ENCODE measurements around the gene ADAMTS17. TPM values are rescaled to one million over a fixed set of nuclear protein-coding genes. Genes with fewer than 3 reads are reported as not detected.
A peak's percentile ranks its signal among the peaks of the same experiment; 100 is the strongest.

ADAMTS17 gene
- total RNA-seq, 1 experiment from 2014 or later, result 4.1 TPM

DNA sequence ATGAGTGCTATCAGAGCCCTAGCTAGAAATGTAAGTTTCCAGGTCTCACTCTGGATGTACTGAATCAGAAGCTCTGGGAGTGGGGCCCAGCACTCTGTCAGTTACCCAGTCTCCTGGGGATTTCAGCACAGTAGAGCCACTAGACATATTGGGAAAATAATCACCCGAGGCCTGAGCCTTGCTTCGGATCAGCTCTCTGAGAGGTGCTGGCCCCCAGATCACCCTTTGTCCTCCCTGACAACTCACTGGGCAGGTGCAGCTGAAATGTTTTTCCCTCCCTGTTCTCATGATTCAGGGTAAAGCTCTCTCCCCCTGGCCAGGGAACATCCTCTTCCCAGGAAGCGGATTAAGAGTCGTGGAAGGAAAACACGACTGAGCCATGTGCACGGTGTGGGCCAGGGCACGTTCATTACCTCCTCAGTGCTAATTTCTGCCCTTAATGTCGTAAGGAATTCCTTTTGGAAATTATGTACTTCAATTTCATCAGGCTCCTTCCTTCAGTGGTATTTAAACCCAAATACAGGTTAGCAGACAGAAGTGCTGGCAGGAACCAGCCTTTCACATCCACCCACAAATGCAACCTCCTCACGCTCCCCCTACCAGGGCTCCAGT lies 311.8 kb downstream of the ADAMTS17 start:
- no peaks in the 10 kb centered on the region for H3K27me3 ChIP-seq
- H3K4me1 ChIP-seq, result no peaks in the 10 kb centered on the region
- no peak overlapping the region for H3K4me3 ChIP-seq
- no peaks in the 10 kb centered on the region; the same call in 1 of the 2 replicates for H3K9me3 ChIP-seq (replicated peaks)
- H3K36me3 ChIP-seq, result no peaks in the 10 kb centered on the region
- no peak for DNase-seq
- H3K27ac ChIP-seq, result no peak overlapping the region

- Histone ChIP-seq H3K36me3 (no peaks in the 10 kb centered on the region), H3K27me3 (no peaks in the 10 kb centered on the region), H3K9me3 (replicated peaks) (no peaks in the 10 kb centered on the region; the same call in 1 of the 2 replicates), H3K4me3 (no peak overlapping the region), H3K27ac (no peak overlapping the region), H3K4me1 (no peaks in the 10 kb centered on the region)
- DNase-seq, result no peak
Measured at GRCh38 chr15:100029045-100029444, 312.7 kb downstream of the ADAMTS17 start.

DNA sequence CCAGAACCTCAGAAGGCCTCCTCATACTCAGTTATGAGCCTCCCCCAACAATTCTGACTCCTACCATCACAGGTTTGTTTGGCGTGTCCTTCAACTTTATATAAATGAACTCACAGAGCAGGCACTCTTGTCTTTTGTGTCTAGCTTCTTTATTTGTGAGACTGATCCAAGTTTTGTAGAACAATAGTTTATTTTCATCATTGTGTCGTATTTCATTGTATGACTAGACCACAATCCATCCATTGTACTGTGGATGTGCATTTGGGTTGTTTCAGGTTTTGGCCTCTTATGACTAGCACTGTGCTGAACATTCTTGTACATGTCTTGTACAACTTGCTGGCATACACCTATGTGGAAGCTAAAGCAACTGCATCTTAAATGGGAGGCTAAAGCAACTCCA lies 315.7 kb downstream of the ADAMTS17 start:
- Histone ChIP-seq H3K27ac (no peak overlapping the region), H3K4me1 (no peaks in the 10 kb centered on the region), H3K36me3 (no peaks in the 10 kb centered on the region), H3K27me3 (no peaks in the 10 kb centered on the region), H3K4me3 (no peak overlapping the region), H3K9me3 (replicated peaks) (no peaks in the 10 kb centered on the region; the same call in 1 of the 2 replicates)
- no peak for DNase-seq

- DNase-seq, result no peak
- no peak overlapping the region for H3K27ac ChIP-seq
- H3K4me1 ChIP-seq, result no peaks in the 10 kb centered on the region; the same call in 1 of the 2 replicates
- H3K4me3 ChIP-seq, result no peak overlapping the region
- H3K36me3 ChIP-seq, result no peaks in the 10 kb centered on the region
- no peaks in the 10 kb centered on the region; the same call in 1 of the 2 replicates for H3K9me3 ChIP-seq (replicated peaks)
- H3K27me3 ChIP-seq, result no peaks in the 10 kb centered on the region
Measured at GRCh38 chr15:100022806-100023205, 319.0 kb downstream of the ADAMTS17 start.

DNA sequence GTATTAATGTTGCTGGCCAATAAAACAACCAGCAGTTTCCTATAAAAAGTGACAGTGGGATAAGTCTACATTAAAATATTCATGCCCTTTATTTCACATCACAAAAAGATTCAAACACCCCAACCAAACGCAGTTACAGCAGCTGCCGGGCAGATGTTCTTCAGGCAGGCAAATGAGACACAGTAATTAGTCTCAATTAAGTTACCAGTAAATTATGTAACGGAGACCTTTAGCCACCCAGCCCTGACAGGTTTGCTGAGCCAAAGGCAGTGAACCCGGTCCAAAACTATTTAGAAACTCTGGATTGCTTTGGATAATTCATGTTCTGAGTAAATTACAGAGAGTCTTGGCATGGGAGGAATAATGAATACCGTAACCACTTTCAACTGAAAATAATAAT lies 319.4 kb downstream of the ADAMTS17 start:
- Histone ChIP-seq H3K36me3 (no peaks in the 10 kb centered on the region), H3K27ac (no peak overlapping the region), H3K4me1 (no peaks in the 10 kb centered on the region; the same call in 1 of the 2 replicates), H3K27me3 (no peaks in the 10 kb centered on the region), H3K4me3 (no peak overlapping the region), H3K9me3 (replicated peaks) (no peaks in the 10 kb centered on the region; the same call in 1 of the 2 replicates)
- DNase-seq, result no peak

DNA sequence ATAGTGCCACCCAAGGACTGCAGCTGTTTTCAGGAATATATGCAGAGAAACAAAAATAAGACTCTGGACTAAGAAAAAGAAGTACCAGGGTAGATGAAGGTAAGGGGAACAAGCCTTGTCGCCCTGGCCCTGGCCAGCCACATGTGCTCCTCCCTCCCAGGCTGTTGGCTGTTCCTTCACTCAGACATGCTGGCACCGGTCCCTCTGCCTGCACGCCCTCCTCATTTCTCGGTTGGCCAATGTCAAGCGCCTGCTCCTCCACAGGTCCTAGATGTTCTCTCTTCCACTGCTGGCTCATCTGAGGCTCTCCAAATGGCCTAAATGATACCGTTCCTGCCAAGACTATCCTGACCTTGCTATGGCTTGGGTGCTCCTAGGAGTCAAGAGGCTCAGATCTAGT lies 320.1 kb downstream of the ADAMTS17 start:
- H3K36me3 ChIP-seq, result no peaks in the 10 kb centered on the region
- no peaks in the 10 kb centered on the region for H3K9me3 ChIP-seq (replicated peaks)
- H3K4me3 ChIP-seq, result no peak overlapping the region
- no peak overlapping the region for H3K27ac ChIP-seq
- H3K4me1 ChIP-seq, result no peaks in the 10 kb centered on the region; the same call in 1 of the 2 replicates
- DNase-seq, result no peak
- no peaks in the 10 kb centered on the region for H3K27me3 ChIP-seq

DNA sequence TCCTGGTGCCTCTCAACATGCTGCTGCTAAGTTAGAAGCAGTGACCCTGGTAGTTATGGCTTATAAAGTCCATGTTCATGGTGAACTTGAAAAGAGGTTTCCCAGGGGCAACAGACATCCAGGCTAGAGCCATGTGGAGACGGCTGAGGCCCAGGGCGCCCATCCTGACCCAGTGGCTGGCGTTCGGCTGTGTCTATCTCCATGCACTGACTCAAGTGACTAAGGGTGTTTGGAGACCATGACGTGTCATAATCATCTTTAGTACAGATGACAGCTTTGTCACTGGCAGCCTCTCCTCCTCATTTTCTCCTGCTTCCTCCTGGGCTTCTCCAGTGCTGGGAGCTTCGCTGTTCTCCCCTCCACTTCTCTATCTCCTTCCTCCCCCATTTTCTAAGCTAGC lies 321.2 kb downstream of the ADAMTS17 start:
- DNase-seq, result no peak
- Histone ChIP-seq H3K9me3 (replicated peaks) (no peaks in the 10 kb centered on the region), H3K36me3 (no peaks in the 10 kb centered on the region), H3K27me3 (no peaks in the 10 kb centered on the region), H3K4me3 (no peak overlapping the region), H3K27ac (no peak overlapping the region), H3K4me1 (no peaks in the 10 kb centered on the region; the same call in 1 of the 2 replicates)

DNA sequence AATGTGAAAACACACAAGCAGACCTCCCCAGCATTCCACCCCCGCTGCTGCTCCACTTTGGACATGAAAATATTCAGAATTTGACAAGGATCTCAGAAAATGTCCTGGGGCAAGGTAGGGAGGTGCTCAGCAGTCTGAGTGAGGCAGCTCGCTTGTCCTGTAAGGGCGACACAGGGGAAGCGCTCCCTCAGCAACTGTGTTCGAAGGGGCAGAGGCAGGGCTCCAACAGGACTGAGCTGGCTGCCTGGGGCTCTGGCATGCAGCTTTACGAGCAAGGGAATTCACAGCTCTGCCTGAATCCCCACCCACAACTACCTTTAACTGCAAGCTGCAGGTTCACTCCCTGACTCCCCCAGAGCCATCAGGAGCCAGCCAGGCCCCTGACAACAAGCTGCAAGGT lies 321.6 kb downstream of the ADAMTS17 start:
- Histone ChIP-seq H3K4me3 (no peak overlapping the region), H3K27ac (no peak overlapping the region), H3K9me3 (replicated peaks) (no peaks in the 10 kb centered on the region), H3K27me3 (no peaks in the 10 kb centered on the region), H3K36me3 (no peaks in the 10 kb centered on the region), H3K4me1 (no peaks in the 10 kb centered on the region; the same call in 1 of the 2 replicates)
- DNase-seq, result peak; percentile 29 to 31

- Histone ChIP-seq H3K27ac (no peak overlapping the region), H3K4me1 (no peaks in the 10 kb centered on the region; the same call in 1 of the 2 replicates), H3K27me3 (no peaks in the 10 kb centered on the region), H3K9me3 (replicated peaks) (no peaks in the 10 kb centered on the region), H3K4me3 (no peak overlapping the region), H3K36me3 (no peaks in the 10 kb centered on the region)
- DNase-seq, result peak in 1 of 2 experiments; percentile 23
Measured at GRCh38 chr15:100019601-100020000, 322.2 kb downstream of the ADAMTS17 start.

- H3K27ac ChIP-seq, result no peak overlapping the region
Measured at GRCh38 chr15:100018191-100018590, 323.6 kb downstream of the ADAMTS17 start.

DNA sequence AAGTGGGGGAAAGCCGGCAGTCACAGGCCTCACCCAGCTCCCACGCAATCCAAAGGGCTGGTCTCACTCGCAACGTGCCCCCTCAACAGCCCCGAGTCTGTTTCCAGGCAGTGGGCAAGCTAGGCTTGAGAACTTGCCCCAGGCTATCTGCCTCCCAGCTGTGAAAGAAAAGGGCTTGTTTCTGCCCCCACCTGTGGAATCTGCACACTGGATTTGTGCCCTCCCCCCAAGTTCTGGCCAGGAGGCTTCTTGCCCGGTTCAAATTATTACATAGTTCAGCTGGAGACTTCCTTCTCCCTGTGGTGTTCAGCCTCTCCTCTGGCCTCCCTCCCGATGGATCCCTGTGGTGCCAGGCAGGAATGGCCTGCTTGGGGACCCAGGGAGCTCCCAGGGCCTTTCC lies 324.6 kb downstream of the ADAMTS17 start:
- Histone ChIP-seq H3K4me3 (no peak overlapping the region), H3K4me1 (no peaks in the 10 kb centered on the region; the same call in 1 of the 2 replicates), H3K27ac (no peak overlapping the region), H3K27me3 (no peaks in the 10 kb centered on the region), H3K9me3 (replicated peaks) (no peaks in the 10 kb centered on the region), H3K36me3 (no peaks in the 10 kb centered on the region)
- peak in 1 of 2 experiments; percentile 12 for DNase-seq

More at GRCh38 chr15:100018191-100018590, 323.6 kb downstream of the ADAMTS17 start:
- Histone ChIP-seq H3K9me3 (replicated peaks) (no peaks in the 10 kb centered on the region), H3K4me1 (no peaks in the 10 kb centered on the region; the same call in 1 of the 2 replicates), H3K36me3 (no peaks in the 10 kb centered on the region), H3K27me3 (no peaks in the 10 kb centered on the region), H3K4me3 (no peak overlapping the region)
- DNase-seq, result no peak

DNA sequence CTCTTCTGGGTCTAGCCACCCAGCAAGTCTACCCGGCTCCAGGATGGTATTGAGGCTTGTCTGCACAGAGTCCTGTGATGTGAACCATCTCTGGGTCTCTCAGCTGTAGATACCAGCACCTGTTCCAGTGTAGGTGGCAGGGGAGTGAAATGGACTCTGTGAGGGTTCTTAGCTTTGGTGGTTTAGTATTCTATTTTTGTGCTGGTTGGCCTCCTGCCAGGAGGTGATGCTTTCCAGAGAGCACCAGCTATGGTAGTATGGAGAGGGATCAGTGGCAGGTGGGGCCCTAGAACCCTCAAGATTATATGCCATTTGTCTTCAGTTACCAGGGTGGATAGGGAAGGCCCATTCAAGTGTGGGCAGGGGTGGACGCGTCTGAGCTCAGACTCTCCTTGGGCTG lies 325.1 kb downstream of the ADAMTS17 start:
- H3K4me1 ChIP-seq, result no peaks in the 10 kb centered on the region; the same call in 1 of the 2 replicates
- no peaks in the 10 kb centered on the region for H3K27me3 ChIP-seq
- H3K27ac ChIP-seq, result no peak overlapping the region
- H3K9me3 ChIP-seq (replicated peaks), result no peaks in the 10 kb centered on the region
- DNase-seq, result peak in 1 of 2 experiments; percentile 17
- no peaks in the 10 kb centered on the region for H3K36me3 ChIP-seq
- H3K4me3 ChIP-seq, result no peak overlapping the region

- no peak overlapping the region for H3K27ac ChIP-seq
- no peak overlapping the region for H3K4me3 ChIP-seq
- H3K4me1 ChIP-seq, result no peaks in the 10 kb centered on the region
- DNase-seq, result no peak
- no peaks in the 10 kb centered on the region for H3K27me3 ChIP-seq
- no peaks in the 10 kb centered on the region for H3K36me3 ChIP-seq
- no peaks in the 10 kb centered on the region; the same call in 1 of the 2 replicates for H3K9me3 ChIP-seq (replicated peaks)
Measured at GRCh38 chr15:100011235-100011634, 330.5 kb downstream of the ADAMTS17 start.

DNA sequence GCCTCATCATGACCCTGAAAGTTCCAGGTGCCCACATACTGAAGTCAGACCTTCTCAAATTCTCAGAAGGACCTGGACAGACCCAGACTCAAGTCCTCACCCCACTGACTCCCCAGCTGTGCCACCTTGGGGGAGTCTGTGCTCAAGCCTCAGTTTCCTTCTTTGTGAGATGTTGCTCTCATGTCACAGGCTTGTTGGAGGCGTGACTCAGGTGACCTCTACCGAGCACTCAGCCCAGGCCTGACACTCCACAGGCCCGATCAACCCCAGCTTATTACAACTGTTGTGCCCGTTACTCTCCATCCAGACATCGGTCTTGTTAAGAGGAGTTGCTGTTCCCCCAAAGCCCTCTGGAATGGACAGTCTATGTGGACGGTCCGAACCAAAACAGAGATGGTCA lies 332.4 kb downstream of the ADAMTS17 start:
- Histone ChIP-seq H3K36me3 (no peaks in the 10 kb centered on the region), H3K4me3 (no peak overlapping the region), H3K27me3 (no peaks in the 10 kb centered on the region), H3K4me1 (no peaks in the 10 kb centered on the region), H3K27ac (no peak overlapping the region), H3K9me3 (replicated peaks) (no peaks in the 10 kb centered on the region; the same call in 1 of the 2 replicates)
- no peak for DNase-seq

- Histone ChIP-seq H3K4me3 (no peak overlapping the region), H3K9me3 (replicated peaks) (no peaks in the 10 kb centered on the region; the same call in 1 of the 2 replicates), H3K36me3 (no peaks in the 10 kb centered on the region), H3K27ac (no peak overlapping the region), H3K4me1 (no peaks in the 10 kb centered on the region), H3K27me3 (no peaks in the 10 kb centered on the region)
- no peak for DNase-seq
Measured at GRCh38 chr15:100008258-100008657, 333.5 kb downstream of the ADAMTS17 start.

- Histone ChIP-seq H3K9me3 (replicated peaks) (no peaks in the 10 kb centered on the region; the same call in 1 of the 2 replicates), H3K4me3 (no peak overlapping the region), H3K27ac (no peak overlapping the region), H3K36me3 (no peaks in the 10 kb centered on the region), H3K27me3 (no peaks in the 10 kb centered on the region), H3K4me1 (no peaks in the 10 kb centered on the region)
- no peak for DNase-seq
Measured at GRCh38 chr15:100007609-100008008, 334.2 kb downstream of the ADAMTS17 start.
